Muscle of leg (tissue), 16 donors: ENCODE measurements around the gene MYBPC3. TPM values are rescaled to one million over a fixed set of nuclear protein-coding genes. Genes with fewer than 3 reads are reported as not detected.

Experiments
- DNase-seq: peaks from one replicate; pipeline ENCODE4 v3.0.0; 2013
- H3K27ac ChIP-seq: one replicate; pipeline ENCODE4 v1.5.1; 2013; ENCODE audit warnings: mild to moderate bottlenecking, low read length, control low read depth
- H3K27me3 ChIP-seq: one replicate; pipeline ENCODE4 v1.6.1; 2013; ENCODE audit warnings: low read length; ENCODE audit not compliant: control insufficient read depth, insufficient read depth
- H3K36me3 ChIP-seq: one replicate; pipeline ENCODE4 v1.6.1; 2013; ENCODE audit warnings: low read length; ENCODE audit not compliant: control insufficient read depth, insufficient read depth
- H3K4me1 ChIP-seq: one replicate; pipeline ENCODE4 v1.6.1; 2013; ENCODE audit warnings: low read length; ENCODE audit not compliant: control insufficient read depth, insufficient read depth
- H3K4me3 ChIP-seq: one replicate; pipeline ENCODE4 v1.5.1; 2013; ENCODE audit warnings: low read length, control low read depth
- H3K9me3 ChIP-seq: replicated peaks from 2 replicates; pipeline ENCODE4 v1.6.1; 2013; ENCODE audit warnings: low read depth, low read length; ENCODE audit not compliant: control insufficient read depth
- WGBS: methylation state at CpG from one replicate; pipeline ENCODE4 v1.1.5; 2013; ENCODE audit warnings: missing lambda C conversion rate; ENCODE audit not compliant: insufficient coverage; 5-methylcytosine and 5-hydroxymethylcytosine counted together
- long read RNA-seq, 11 donors: transcript quantifications; one replicate each; lab custom pipeline, GENCODE V29; 2026
- polyA plus RNA-seq, 8 donors: library from polyadenylated mRNA; unstranded; fragments of 120-200 nt; gene quantifications; one replicate each; pipeline versions ENCODE4 v1.2.1 to v1.2.3, GENCODE V29; 2013; ENCODE audit warnings: inconsistent platforms in 1 of 8, low replicate concordance in 1 of 8; ENCODE audit not compliant: insufficient read length in 8 of 8, insufficient read depth in 1 of 8
- total RNA-seq: library from RNA; stranded (reverse); fragments of 120-200 nt; gene quantifications from one replicate; pipeline ENCODE4 v1.2.4, GENCODE V29; 2013

Gene MYBPC3
- total RNA-seq = 0.13 TPM
- 1 to 10 TPM in 1 of 8 donors, under 1 TPM in 7; 0.06 to 1.1 (median 0.30) TPM for polyA plus RNA-seq
- long read RNA-seq, donor 1 = 0 reads
- long read RNA-seq, donor 2 = 0 reads
- long read RNA-seq, donor 3 = 0 reads
- long read RNA-seq, donor 4 = 0 reads
- long read RNA-seq, donor 5 = 0 reads
- long read RNA-seq, donor 6 = 0 reads
- long read RNA-seq, donor 7 = 0 reads
- long read RNA-seq, donor 8 = 0 reads
- long read RNA-seq, donor 9 = 0 reads
- long read RNA-seq, donor 10 = 0 reads
- long read RNA-seq, donor 11 = 0 reads

- DNase-seq = no peak
- 67% methylated on average over 1 of the region's 5 CpGs for WGBS
- Histone ChIP-seq H3K36me3 (no peaks in the 10 kb centered on the region), H3K27ac (no peak within 1 kb of the TSS), H3K4me1 (peaks cover 5% of the 10 kb centered on the region), H3K27me3 (no peaks in the 10 kb centered on the region), H3K9me3 (no peaks in the 10 kb centered on the region), H3K4me3 (no peak within 1 kb of the TSS)
These were observed at the start of gene MYBPC3 for GRCh38 chr11:47352556-47352955. Gene MYBPC3 (minus strand): TSS chr11:47352702. CDS start chr11:47352647, 55 bp downstream.

GRCh38 chr11:47400768-47401279, 48.3 kb upstream of the MYBPC3 start:
- WGBS = 24% methylated on average over 3 of the region's 8 CpGs
- no peaks in the 10 kb centered on the region for H3K27me3 ChIP-seq
- no peaks in the 10 kb centered on the region for H3K36me3 ChIP-seq
- no peaks in the 10 kb centered on the region for H3K9me3 ChIP-seq
- no peak for DNase-seq
- peak overlapping the region; percentile 77 for H3K27ac ChIP-seq
- H3K4me3 ChIP-seq = no peak overlapping the region
- peaks cover 15% of the 10 kb centered on the region for H3K4me1 ChIP-seq

GRCh38 chr11:47399860-47400767, 47.6 kb upstream of the MYBPC3 start:
- Histone ChIP-seq H3K27me3 (no peaks in the 10 kb centered on the region), H3K9me3 (no peaks in the 10 kb centered on the region), H3K4me1 (peaks cover 22% of the 10 kb centered on the region), H3K27ac (peak overlapping the region; percentile 77), H3K4me3 (peak overlapping the region; percentile 52), H3K36me3 (no peaks in the 10 kb centered on the region)
- no peak for DNase-seq
- 27% methylated on average over 6 of the region's 47 CpGs for WGBS

- H3K36me3 ChIP-seq = no peaks in the 10 kb centered on the region
- no peak overlapping the region for H3K4me3 ChIP-seq
- 100% methylated on average over 1 of the region's 1 CpG for WGBS
- H3K9me3 ChIP-seq = no peaks in the 10 kb centered on the region
- H3K27ac ChIP-seq = no peak overlapping the region
- no peak for DNase-seq
- peaks cover 37% of the 10 kb centered on the region for H3K4me1 ChIP-seq
- H3K27me3 ChIP-seq = no peaks in the 10 kb centered on the region
These were observed 46.0 kb upstream of the MYBPC3 start for GRCh38 chr11:47398551-47398950.

GRCh38 chr11:47398011-47398410, 45.5 kb upstream of the MYBPC3 start:
- H3K4me1 ChIP-seq = peaks cover 42% of the 10 kb centered on the region
- no peak overlapping the region for H3K27ac ChIP-seq
- H3K36me3 ChIP-seq = no peaks in the 10 kb centered on the region
- peak; percentile 2 for DNase-seq
- WGBS = no CpG with 5 or more reads among the region's 3 CpGs
- no peaks in the 10 kb centered on the region for H3K9me3 ChIP-seq
- H3K27me3 ChIP-seq = no peaks in the 10 kb centered on the region
- no peak overlapping the region for H3K4me3 ChIP-seq

- Histone ChIP-seq H3K4me3 (no peak overlapping the region), H3K4me1 (peaks cover 57% of the 10 kb centered on the region), H3K27me3 (no peaks in the 10 kb centered on the region), H3K9me3 (no peaks in the 10 kb centered on the region), H3K27ac (no peak overlapping the region), H3K36me3 (no peaks in the 10 kb centered on the region)
- no CpG with 5 or more reads among the region's 3 CpGs for WGBS
- DNase-seq = peak; percentile 2
These were observed 43.5 kb upstream of the MYBPC3 start for GRCh38 chr11:47396049-47396320.

- peak; percentile 10 for DNase-seq
- Histone ChIP-seq H3K27me3 (no peaks in the 10 kb centered on the region), H3K9me3 (no peaks in the 10 kb centered on the region), H3K27ac (peak overlapping the region; percentile 86), H3K4me3 (no peak overlapping the region), H3K36me3 (no peaks in the 10 kb centered on the region), H3K4me1 (peaks cover 52% of the 10 kb centered on the region)
- 71% methylated on average over 17 of the region's 25 CpGs for WGBS
These were observed 42.9 kb upstream of the MYBPC3 start for GRCh38 chr11:47395223-47396048.

GRCh38 chr11:47394322-47395222, 42.1 kb upstream of the MYBPC3 start:
- H3K4me1 ChIP-seq = peaks cover 45% of the 10 kb centered on the region
- 64% methylated on average over 28 of the region's 39 CpGs for WGBS
- DNase-seq = peak; percentile 66
- H3K27ac ChIP-seq = peak overlapping the region; percentile 86
- no peaks in the 10 kb centered on the region for H3K9me3 ChIP-seq
- H3K4me3 ChIP-seq = no peak overlapping the region
- no peaks in the 10 kb centered on the region for H3K27me3 ChIP-seq
- H3K36me3 ChIP-seq = no peaks in the 10 kb centered on the region

- no peak overlapping the region for H3K4me3 ChIP-seq
- no peaks in the 10 kb centered on the region for H3K27me3 ChIP-seq
- no peaks in the 10 kb centered on the region for H3K36me3 ChIP-seq
- 79% methylated on average over 8 of the region's 9 CpGs for WGBS
- H3K9me3 ChIP-seq = no peaks in the 10 kb centered on the region
- H3K4me1 ChIP-seq = peaks cover 45% of the 10 kb centered on the region
- H3K27ac ChIP-seq = peak overlapping the region; percentile 86
- DNase-seq = peak; percentile 10
These were observed 41.5 kb upstream of the MYBPC3 start for GRCh38 chr11:47394050-47394321.
